Loucy (cell line): ENCODE measurements around the gene BMPER.

Experiments
- H2AFZ ChIP-seq: fragments of 200-600 bp; sonication (generic); 2 replicates; pipeline ENCODE4 v1.6.0; 2016; ENCODE audit warnings: antibody characterized with exemption, mild to moderate bottlenecking, low read length, moderate library complexity
- H3F3A ChIP-seq: fragments of 200-600 bp; 2 replicates; pipeline ENCODE4 v1.6.0; 2016; ENCODE audit warnings: antibody characterized with exemption, low read depth, mild to moderate bottlenecking
- H3K27me3 ChIP-seq: fragments of 200-600 bp; sonication (generic); 2 replicates; pipeline ENCODE4 v1.6.1; 2014; ENCODE audit warnings: low read length, mild to moderate bottlenecking; ENCODE audit not compliant: insufficient read depth, poor library complexity, severe bottlenecking
- H3K36me3 ChIP-seq: fragments of 200-600 bp; sonication (generic); 2 replicates; pipeline ENCODE4 v1.6.1; 2016; ENCODE audit warnings: low read length; ENCODE audit not compliant: insufficient read depth
- H3K4me1 ChIP-seq: fragments of 200-600 bp; sonication (generic); 2 replicates; pipeline ENCODE4 v1.5.1; 2014; ENCODE audit warnings: low read length, mild to moderate bottlenecking; ENCODE audit not compliant: insufficient read depth, poor library complexity, severe bottlenecking
- H3K4me2 ChIP-seq: fragments of 200-600 bp; sonication (generic); 2 replicates; pipeline ENCODE4 v1.6.0; 2014; ENCODE audit warnings: antibody characterized with exemption, low read length, low read depth, mild to moderate bottlenecking; ENCODE audit not compliant: poor library complexity, severe bottlenecking
- H3K4me3 ChIP-seq: fragments of 200-600 bp; sonication (generic); 2 replicates; pipeline ENCODE4 v1.5.1; 2014; ENCODE audit warnings: low read length, mild to moderate bottlenecking, mixed read lengths; ENCODE audit not compliant: poor library complexity, severe bottlenecking
- H3K79me2 ChIP-seq: fragments of 200-600 bp; sonication (generic); 2 replicates; pipeline ENCODE4 v1.6.1; 2014; ENCODE audit warnings: low read length; ENCODE audit not compliant: insufficient read depth
- H3K9ac ChIP-seq: fragments of 200-600 bp; sonication (generic); 2 replicates; pipeline ENCODE4 v1.6.0; 2014; ENCODE audit warnings: mild to moderate bottlenecking, low read depth, low read length, moderate library complexity; ENCODE audit not compliant: poor library complexity, severe bottlenecking
- H3K9me2 ChIP-seq: fragments of 200-600 bp; sonication (generic); replicated peaks from 2 replicates; pipeline ENCODE4 v1.6.1; 2016; ENCODE audit warnings: low read depth, low read length, mixed read lengths
- H3K9me3 ChIP-seq: fragments of 200-600 bp; sonication (generic); 2 replicates; pipeline ENCODE4 v1.6.1; 2014; ENCODE audit warnings: mild to moderate bottlenecking, antibody characterized with exemption, low read length, low read depth; ENCODE audit not compliant: insufficient read depth
- H4K20me1 ChIP-seq: fragments of 200-600 bp; sonication (generic); 2 replicates; pipeline ENCODE4 v1.6.0; 2014; ENCODE audit warnings: antibody characterized with exemption, low read length, mild to moderate bottlenecking; ENCODE audit not compliant: insufficient read depth, poor library complexity, severe bottlenecking
- EZH2phosphoT487 ChIP-seq: fragments of 200-600 bp; IDR thresholded peaks from 2 replicates; pipeline ENCODE4 v1.6.1; 2018; ENCODE audit warnings: antibody characterized with exemption, mild to moderate bottlenecking, moderate library complexity, borderline replicate concordance
- TF ChIP-seq, protein P1 (sequence below): fragments of 200-600 bp; sonication (generic); conservative IDR thresholded peaks from 2 replicates; pipeline ENCODE4 v1.5.1; 2014; ENCODE audit warnings: mild to moderate bottlenecking, antibody characterized with exemption, low read length

BMPER gene

DNA sequence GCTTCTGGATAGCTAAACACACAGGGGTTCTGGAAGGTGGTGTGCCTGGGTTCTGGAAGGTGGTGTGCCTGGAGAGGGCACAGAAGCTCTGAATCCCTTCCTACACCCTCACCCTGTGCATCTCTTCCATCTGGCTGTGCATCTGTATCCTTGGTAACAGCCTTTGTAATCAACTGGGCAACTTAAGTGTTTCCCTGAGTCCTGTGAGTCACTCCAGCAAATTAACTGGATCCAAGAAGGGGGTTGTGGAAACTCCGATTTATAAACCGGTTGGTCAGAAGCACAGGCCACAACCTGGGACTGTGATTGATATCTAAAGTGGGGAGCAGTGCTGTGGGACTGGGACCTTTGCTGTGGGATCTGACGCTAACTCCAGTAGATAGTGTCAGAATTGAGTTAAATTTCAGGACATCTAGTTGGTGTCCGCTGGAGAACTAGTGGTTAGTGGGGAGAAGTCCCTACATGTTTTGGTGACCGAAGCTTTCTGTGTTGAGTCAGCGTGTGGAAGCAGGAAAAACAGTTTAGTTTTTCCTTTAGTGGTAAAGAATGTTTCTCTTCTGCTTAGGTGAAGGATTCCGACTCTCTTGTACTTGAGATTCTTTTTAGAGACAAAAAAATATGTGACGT lies 228.1 kb downstream of the BMPER start:
- Histone ChIP-seq H3K4me2 (no peak overlapping the region), H3K79me2 (no peaks in the 10 kb centered on the region), H3K9me2 (no peaks in the 10 kb centered on the region), H3K36me3 (no peaks in the 10 kb centered on the region), H4K20me1 (no peaks in the 10 kb centered on the region), H3F3A (no peaks in the 10 kb centered on the region), H3K4me1 (no peaks in the 10 kb centered on the region), H3K27me3 (no peaks in the 10 kb centered on the region), H3K9ac (no peak overlapping the region), H3K4me3 (no peak overlapping the region), H3K9me3 (no peaks in the 10 kb centered on the region), H2AFZ (no peak overlapping the region)
- TF ChIP-seq EZH2phosphoT487, result no peak
- TF ChIP-seq, protein P1, sequence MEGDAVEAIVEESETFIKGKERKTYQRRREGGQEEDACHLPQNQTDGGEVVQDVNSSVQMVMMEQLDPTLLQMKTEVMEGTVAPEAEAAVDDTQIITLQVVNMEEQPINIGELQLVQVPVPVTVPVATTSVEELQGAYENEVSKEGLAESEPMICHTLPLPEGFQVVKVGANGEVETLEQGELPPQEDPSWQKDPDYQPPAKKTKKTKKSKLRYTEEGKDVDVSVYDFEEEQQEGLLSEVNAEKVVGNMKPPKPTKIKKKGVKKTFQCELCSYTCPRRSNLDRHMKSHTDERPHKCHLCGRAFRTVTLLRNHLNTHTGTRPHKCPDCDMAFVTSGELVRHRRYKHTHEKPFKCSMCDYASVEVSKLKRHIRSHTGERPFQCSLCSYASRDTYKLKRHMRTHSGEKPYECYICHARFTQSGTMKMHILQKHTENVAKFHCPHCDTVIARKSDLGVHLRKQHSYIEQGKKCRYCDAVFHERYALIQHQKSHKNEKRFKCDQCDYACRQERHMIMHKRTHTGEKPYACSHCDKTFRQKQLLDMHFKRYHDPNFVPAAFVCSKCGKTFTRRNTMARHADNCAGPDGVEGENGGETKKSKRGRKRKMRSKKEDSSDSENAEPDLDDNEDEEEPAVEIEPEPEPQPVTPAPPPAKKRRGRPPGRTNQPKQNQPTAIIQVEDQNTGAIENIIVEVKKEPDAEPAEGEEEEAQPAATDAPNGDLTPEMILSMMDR, result no peak

GRCh38 chr7:34133983-34134782 lies 228.8 kb downstream of the BMPER start:
- H3K36me3 ChIP-seq, result no peaks in the 10 kb centered on the region
- no peaks in the 10 kb centered on the region for H3F3A ChIP-seq
- no peaks in the 10 kb centered on the region for H3K9me2 ChIP-seq
- TF ChIP-seq EZH2phosphoT487, result no peak
- TF ChIP-seq, protein P1, result peak; percentile 73
- H3K4me2 ChIP-seq, result no peak overlapping the region
- H3K9me3 ChIP-seq, result no peaks in the 10 kb centered on the region
- H3K27me3 ChIP-seq, result no peaks in the 10 kb centered on the region
- H3K4me3 ChIP-seq, result no peak overlapping the region
- no peak overlapping the region for H3K9ac ChIP-seq
- no peak overlapping the region for H2AFZ ChIP-seq
- H4K20me1 ChIP-seq, result no peaks in the 10 kb centered on the region
- no peaks in the 10 kb centered on the region for H3K79me2 ChIP-seq
- no peaks in the 10 kb centered on the region for H3K4me1 ChIP-seq

DNA sequence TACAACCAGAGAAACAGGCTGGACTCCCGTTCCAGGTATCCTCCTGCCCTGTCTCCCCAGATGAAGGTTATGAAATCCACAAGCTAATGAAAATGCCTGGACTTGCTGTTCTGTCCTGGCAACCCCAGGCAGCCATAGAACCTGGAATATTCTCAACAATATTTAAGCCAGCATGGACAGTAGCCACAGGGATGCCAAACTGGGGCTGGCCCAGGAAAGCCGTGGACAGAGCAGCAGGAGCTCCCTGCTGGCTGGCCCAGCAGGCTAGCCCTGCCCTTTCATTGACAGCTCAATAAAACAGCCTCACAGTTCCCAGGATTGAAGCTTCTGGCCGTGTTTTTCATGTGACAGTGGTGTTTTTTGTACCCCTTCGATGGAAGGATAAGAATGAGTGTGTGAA lies 230.6 kb downstream of the BMPER start:
- no peaks in the 10 kb centered on the region for H4K20me1 ChIP-seq
- no peak overlapping the region for H2AFZ ChIP-seq
- no peaks in the 10 kb centered on the region for H3F3A ChIP-seq
- no peaks in the 10 kb centered on the region for H3K4me1 ChIP-seq
- TF ChIP-seq, protein P1, result no peak
- TF ChIP-seq EZH2phosphoT487, result no peak
- no peaks in the 10 kb centered on the region for H3K9me2 ChIP-seq
- no peak overlapping the region for H3K4me3 ChIP-seq
- H3K79me2 ChIP-seq, result no peaks in the 10 kb centered on the region
- H3K4me2 ChIP-seq, result no peak overlapping the region
- H3K27me3 ChIP-seq, result no peaks in the 10 kb centered on the region
- no peaks in the 10 kb centered on the region for H3K9me3 ChIP-seq
- no peaks in the 10 kb centered on the region for H3K36me3 ChIP-seq
- H3K9ac ChIP-seq, result no peak overlapping the region
